SK-N-SH treated with all-trans-retinoic acid at 6 μM for 48 hours (cell line): Measurements from ENCODE around the gene HS3ST3A1.

Source experiments
- ATAC-seq: fragments of 200-7000 bp; cut with Tn5 transposase; 3 replicates; pipeline ENCODE4 v1.9.1; 2020; ENCODE audit warnings: mild to moderate bottlenecking, moderate library complexity
- BACH2 ChIP-seq: fragments of 250-450 bp; sonication (Bioruptor Pico); IDR thresholded peaks from 2 replicates; pipeline ENCODE4 v1.9.0; 2021; ENCODE audit warnings: mild to moderate bottlenecking, borderline replicate concordance
- CSDC2 ChIP-seq: fragments of 250-450 bp; sonication (Bioruptor Pico); IDR thresholded peaks from 2 replicates; pipeline ENCODE4 v1.5.0; 2020; ENCODE audit warnings: mild to moderate bottlenecking, moderate library complexity
- GLIS3 ChIP-seq: fragments of 250-450 bp; sonication (Bioruptor Pico); IDR thresholded peaks from 2 replicates; pipeline ENCODE4 v1.5.0; 2020; ENCODE audit warnings: mild to moderate bottlenecking, moderate library complexity
- ISL1 ChIP-seq: fragments of 250-450 bp; sonication (Bioruptor Pico); IDR thresholded peaks from 2 replicates; pipeline ENCODE4 v2.1.2; 2022; ENCODE audit warnings: mild to moderate bottlenecking, moderate library complexity
- PPARA ChIP-seq: fragments of 250-450 bp; sonication (Bioruptor Pico); IDR thresholded peaks from 2 replicates; pipeline ENCODE4 v1.5.0; 2020; ENCODE audit warnings: mild to moderate bottlenecking, borderline replicate concordance
- SNAI2 ChIP-seq: fragments of 250-450 bp; sonication (Bioruptor Pico); IDR thresholded peaks from 2 replicates; pipeline ENCODE4 v1.5.0; 2020; ENCODE audit warnings: mild to moderate bottlenecking, moderate library complexity
- TCF4 ChIP-seq: fragments of 250-450 bp; sonication (Bioruptor Pico); IDR thresholded peaks from 2 replicates; pipeline ENCODE4 v1.8.0; 2021; ENCODE audit warnings: mild to moderate bottlenecking, moderate library complexity, borderline replicate concordance
- TOX ChIP-seq: fragments of 250-450 bp; sonication (Bioruptor Pico); IDR thresholded peaks from 2 replicates; pipeline ENCODE4 v1.8.0; 2021; ENCODE audit warnings: mild to moderate bottlenecking, moderate library complexity, borderline replicate concordance
- ZC3H10 ChIP-seq: fragments of 250-450 bp; sonication (Bioruptor Pico); IDR thresholded peaks from 2 replicates; pipeline ENCODE4 v1.5.1; 2021; ENCODE audit warnings: mild to moderate bottlenecking, moderate library complexity
- ZFP3 ChIP-seq: fragments of 250-450 bp; sonication (Bioruptor Pico); IDR thresholded peaks from 2 replicates; pipeline ENCODE4 v1.5.0; 2020; ENCODE audit warnings: mild to moderate bottlenecking, moderate library complexity
- ZFP30 ChIP-seq: fragments of 450-650 bp; formaldehyde crosslinking; IDR thresholded peaks from 2 replicates; pipeline ENCODE4 v1.5.0; 2022; ENCODE audit warnings: mild to moderate bottlenecking, moderate library complexity
- ZNF8 ChIP-seq: fragments of 450-650 bp; formaldehyde crosslinking; IDR thresholded peaks from 2 replicates; pipeline ENCODE4 v1.5.0; 2020; ENCODE audit warnings: mild to moderate bottlenecking, moderate library complexity
- TF ChIP-seq, protein P1 (sequence below): fragments of 250-450 bp; sonication (Bioruptor Pico); IDR thresholded peaks from 2 replicates; pipeline ENCODE4 v1.8.0; 2020; ENCODE audit warnings: mild to moderate bottlenecking, moderate library complexity, borderline replicate concordance
- TF ChIP-seq, protein P2 (sequence below): fragments of 250-450 bp; sonication (Bioruptor Pico); IDR thresholded peaks from 2 replicates; pipeline ENCODE4 v1.8.0; 2021; ENCODE audit warnings: low read depth, mild to moderate bottlenecking, moderate library complexity, borderline replicate concordance
- TF ChIP-seq, protein P3 (sequence below): fragments of 250-450 bp; sonication (Bioruptor Pico); IDR thresholded peaks from 2 replicates; pipeline ENCODE4 v1.5.0; 2020; ENCODE audit warnings: mild to moderate bottlenecking, moderate library complexity
- TF ChIP-seq, protein P4 (sequence below): fragments of 250-450 bp; sonication (Bioruptor Pico); IDR thresholded peaks from 2 replicates; pipeline ENCODE4 v1.5.1; 2020; ENCODE audit warnings: low read depth, mild to moderate bottlenecking, moderate library complexity

HS3ST3A1 gene

DNA sequence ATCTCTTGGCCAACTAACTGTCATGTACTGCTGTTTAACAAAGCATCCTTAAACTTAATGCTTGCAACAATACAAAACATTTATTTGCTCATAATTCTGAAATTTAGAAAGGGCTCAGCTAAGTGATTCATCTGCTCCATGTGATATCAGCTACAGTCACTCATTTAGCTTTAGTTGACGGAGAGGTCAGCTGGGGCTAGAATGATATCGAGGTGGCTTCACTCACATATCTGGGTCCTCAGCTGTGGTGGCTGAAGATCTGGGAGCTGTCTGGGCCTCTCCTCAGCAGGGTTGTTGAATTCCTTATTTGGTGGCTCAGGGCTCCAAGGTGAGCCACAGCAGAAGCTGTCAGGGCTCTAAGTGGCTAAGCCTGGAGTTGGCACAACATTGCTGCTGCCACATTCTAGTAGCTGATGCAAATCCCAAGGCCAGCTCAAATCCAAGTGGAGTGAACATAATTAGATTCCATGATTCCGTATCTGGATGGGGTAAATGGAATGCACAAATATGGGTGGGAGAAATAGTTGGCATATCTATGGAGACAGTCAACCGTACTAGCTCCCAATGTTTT, 62.8 kb downstream of the HS3ST3A1 start:
- no peak for ATAC-seq
- TF ChIP-seq ZC3H10 (CRISPR knock-in tag) (no peak), TOX (CRISPR knock-in tag) (no peak), ISL1 (CRISPR knock-in tag) (no peak), CSDC2 (no peak), ZFP30 (CRISPR knock-in tag) (no peak)
- TF ChIP-seq, protein P1, sequence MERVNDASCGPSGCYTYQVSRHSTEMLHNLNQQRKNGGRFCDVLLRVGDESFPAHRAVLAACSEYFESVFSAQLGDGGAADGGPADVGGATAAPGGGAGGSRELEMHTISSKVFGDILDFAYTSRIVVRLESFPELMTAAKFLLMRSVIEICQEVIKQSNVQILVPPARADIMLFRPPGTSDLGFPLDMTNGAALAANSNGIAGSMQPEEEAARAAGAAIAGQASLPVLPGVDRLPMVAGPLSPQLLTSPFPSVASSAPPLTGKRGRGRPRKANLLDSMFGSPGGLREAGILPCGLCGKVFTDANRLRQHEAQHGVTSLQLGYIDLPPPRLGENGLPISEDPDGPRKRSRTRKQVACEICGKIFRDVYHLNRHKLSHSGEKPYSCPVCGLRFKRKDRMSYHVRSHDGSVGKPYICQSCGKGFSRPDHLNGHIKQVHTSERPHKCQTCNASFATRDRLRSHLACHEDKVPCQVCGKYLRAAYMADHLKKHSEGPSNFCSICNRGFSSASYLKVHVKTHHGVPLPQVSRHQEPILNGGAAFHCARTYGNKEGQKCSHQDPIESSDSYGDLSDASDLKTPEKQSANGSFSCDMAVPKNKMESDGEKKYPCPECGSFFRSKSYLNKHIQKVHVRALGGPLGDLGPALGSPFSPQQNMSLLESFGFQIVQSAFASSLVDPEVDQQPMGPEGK = no peak
- TF ChIP-seq, protein P2, sequence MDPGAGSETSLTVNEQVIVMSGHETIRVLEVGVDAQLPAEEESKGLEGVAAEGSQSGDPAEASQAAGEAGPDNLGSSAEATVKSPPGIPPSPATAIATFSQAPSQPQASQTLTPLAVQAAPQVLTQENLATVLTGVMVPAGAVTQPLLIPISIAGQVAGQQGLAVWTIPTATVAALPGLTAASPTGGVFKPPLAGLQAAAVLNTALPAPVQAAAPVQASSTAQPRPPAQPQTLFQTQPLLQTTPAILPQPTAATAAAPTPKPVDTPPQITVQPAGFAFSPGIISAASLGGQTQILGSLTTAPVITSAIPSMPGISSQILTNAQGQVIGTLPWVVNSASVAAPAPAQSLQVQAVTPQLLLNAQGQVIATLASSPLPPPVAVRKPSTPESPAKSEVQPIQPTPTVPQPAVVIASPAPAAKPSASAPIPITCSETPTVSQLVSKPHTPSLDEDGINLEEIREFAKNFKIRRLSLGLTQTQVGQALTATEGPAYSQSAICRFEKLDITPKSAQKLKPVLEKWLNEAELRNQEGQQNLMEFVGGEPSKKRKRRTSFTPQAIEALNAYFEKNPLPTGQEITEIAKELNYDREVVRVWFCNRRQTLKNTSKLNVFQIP (CRISPR knock-in tag) = no peak

DNA sequence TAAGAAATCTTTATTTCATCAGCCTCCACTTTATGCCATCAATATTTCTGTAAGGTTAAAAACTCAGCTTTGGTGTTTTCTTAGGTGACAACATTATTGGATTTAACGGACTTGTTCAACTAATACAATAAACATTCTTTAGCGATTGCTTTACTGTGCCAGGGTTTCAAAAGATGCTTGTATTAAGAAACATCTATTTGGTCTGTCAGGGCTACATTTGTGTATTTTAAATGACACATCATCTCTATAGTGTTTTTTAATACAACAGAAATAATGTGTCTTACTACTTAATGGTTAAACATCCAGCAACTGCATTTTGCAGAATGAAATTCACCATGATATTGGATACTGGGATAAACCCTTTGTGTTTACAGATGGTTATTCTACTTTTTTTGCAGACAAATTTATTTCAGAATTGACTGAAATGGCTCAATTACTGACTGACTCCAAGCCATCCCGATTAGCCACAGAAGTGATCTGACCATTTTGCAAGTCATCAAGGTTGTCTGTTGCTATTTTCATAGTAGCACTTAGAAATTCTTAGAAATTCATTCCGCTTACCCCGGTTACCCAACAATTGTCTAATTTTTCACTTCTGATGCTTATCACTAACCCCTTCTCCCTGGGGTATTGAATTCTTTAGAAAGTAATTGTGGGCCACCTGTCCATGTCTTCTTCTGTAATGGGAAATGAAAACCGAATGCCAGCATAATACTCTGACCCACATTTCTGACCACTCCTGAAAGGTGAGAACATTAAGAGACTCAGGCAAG, 63.7 kb downstream of the HS3ST3A1 start:
- no peak for TF ChIP-seq CSDC2
- TF ChIP-seq ISL1 (CRISPR knock-in tag) = no peak
- TF ChIP-seq ZFP30 (CRISPR knock-in tag) = no peak
- TF ChIP-seq PPARA = no peak
- TF ChIP-seq, protein P2 (CRISPR knock-in tag) = no peak
- TF ChIP-seq SNAI2 (CRISPR knock-in tag) = no peak
- no peak for TF ChIP-seq BACH2
- ATAC-seq = no peak

DNA sequence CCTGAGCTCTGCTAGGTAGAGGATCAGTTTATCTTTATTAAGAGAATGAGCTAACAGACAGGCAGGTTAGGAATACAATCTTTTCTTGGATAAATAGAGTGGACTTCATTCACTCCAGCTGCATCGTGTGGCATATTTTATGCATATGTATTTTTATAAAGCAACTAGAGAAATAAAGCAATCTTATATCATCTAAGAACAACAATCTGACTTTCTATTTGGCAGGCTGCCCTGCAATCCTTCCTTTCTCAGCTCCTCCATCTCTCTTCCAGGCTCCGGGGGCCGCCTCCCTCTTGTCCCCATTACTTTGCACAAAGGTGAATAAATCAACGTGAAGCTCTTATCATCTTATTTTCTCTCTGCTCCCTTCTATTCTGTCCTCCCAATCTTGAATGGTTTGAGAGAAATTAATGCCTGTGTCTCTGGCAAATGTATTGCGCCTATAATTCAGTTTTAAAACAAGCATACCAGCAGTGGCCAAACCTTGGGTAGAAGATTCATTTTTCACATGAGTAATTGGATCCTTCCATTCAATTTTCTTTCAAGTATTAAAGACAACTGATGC, 64.5 kb downstream of the HS3ST3A1 start:
- peak; percentile 28 for ATAC-seq
- TF ChIP-seq ZNF8 = 0 out of 2 replicates have a peak, but pooled peaks have one; percentile 36
- TF ChIP-seq ZFP30 (CRISPR knock-in tag) = 0 out of 2 replicates have a peak, but pooled peaks have one; percentile 7
- TF ChIP-seq CSDC2 = 0 out of 2 replicates have a peak, but pooled peaks have one; percentile 41
- no peak for TF ChIP-seq GLIS3 (CRISPR knock-in tag)
- peak; percentile 78 for TF ChIP-seq ISL1 (CRISPR knock-in tag)
- no peak for TF ChIP-seq TOX (CRISPR knock-in tag)

DNA sequence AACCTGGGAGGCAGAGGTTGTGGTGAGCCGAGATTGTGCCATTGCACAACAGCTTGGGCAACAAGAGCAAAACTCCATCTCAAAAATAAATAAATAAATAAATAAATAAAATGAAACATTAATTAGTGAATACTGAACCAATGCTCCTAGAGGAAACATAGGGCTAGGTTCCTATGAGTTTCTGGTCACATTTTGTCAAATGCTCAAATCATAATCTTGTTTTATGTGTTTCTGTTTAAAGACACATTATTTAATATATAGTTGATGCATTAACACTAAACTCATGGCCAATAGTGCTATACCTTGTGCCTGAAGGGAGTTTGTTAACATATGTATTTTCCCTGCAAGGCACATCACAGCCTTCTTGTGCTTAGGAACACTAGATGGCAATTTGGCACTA, 66.8 kb downstream of the HS3ST3A1 start:
- no peak for ATAC-seq
- TF ChIP-seq CSDC2 (no peak), ZFP30 (CRISPR knock-in tag) (no peak), GLIS3 (CRISPR knock-in tag) (no peak), BACH2 (no peak), TCF4 (CRISPR knock-in tag) (no peak), ZFP3 (CRISPR knock-in tag) (no peak)
- TF ChIP-seq, protein P3, sequence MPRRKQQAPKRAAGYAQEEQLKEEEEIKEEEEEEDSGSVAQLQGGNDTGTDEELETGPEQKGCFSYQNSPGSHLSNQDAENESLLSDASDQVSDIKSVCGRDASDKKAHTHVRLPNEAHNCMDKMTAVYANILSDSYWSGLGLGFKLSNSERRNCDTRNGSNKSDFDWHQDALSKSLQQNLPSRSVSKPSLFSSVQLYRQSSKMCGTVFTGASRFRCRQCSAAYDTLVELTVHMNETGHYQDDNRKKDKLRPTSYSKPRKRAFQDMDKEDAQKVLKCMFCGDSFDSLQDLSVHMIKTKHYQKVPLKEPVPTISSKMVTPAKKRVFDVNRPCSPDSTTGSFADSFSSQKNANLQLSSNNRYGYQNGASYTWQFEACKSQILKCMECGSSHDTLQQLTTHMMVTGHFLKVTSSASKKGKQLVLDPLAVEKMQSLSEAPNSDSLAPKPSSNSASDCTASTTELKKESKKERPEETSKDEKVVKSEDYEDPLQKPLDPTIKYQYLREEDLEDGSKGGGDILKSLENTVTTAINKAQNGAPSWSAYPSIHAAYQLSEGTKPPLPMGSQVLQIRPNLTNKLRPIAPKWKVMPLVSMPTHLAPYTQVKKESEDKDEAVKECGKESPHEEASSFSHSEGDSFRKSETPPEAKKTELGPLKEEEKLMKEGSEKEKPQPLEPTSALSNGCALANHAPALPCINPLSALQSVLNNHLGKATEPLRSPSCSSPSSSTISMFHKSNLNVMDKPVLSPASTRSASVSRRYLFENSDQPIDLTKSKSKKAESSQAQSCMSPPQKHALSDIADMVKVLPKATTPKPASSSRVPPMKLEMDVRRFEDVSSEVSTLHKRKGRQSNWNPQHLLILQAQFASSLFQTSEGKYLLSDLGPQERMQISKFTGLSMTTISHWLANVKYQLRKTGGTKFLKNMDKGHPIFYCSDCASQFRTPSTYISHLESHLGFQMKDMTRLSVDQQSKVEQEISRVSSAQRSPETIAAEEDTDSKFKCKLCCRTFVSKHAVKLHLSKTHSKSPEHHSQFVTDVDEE (CRISPR knock-in tag) = no peak
- TF ChIP-seq, protein P4, sequence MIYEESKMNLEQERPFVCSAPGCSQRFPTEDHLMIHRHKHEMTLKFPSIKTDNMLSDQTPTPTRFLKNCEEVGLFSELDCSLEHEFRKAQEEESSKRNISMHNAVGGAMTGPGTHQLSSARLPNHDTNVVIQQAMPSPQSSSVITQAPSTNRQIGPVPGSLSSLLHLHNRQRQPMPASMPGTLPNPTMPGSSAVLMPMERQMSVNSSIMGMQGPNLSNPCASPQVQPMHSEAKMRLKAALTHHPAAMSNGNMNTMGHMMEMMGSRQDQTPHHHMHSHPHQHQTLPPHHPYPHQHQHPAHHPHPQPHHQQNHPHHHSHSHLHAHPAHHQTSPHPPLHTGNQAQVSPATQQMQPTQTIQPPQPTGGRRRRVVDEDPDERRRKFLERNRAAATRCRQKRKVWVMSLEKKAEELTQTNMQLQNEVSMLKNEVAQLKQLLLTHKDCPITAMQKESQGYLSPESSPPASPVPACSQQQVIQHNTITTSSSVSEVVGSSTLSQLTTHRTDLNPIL = no peak
